Thyroid gland (tissue), 4 donors: ENCODE measurements around the gene ZBTB7C. TPM values are rescaled to one million over a fixed set of nuclear protein-coding genes. Genes with fewer than 3 reads are reported as not detected.

Experiments used
- DNase-seq, 2 donors: peaks; one replicate each; pipeline ENCODE4 v3.0.0-alpha.2; 2019
- H3K27ac ChIP-seq, 3 donors: fragments of 200-600 bp; sonication (generic); 1 replicate in 2 of 3; 2 replicates in 1 of 3; pipeline ENCODE4 v1.5.1; 2016 to 2019; ENCODE audit warnings: mild to moderate bottlenecking in 1 of 3, moderate library complexity in 1 of 3
- H3K27me3 ChIP-seq: fragments of 200-600 bp; sonication (generic); one replicate; pipeline ENCODE4 v1.5.1; 2019
- H3K36me3 ChIP-seq, 2 donors: fragments of 200-600 bp; sonication (generic); one replicate each; pipeline ENCODE4 v1.5.1; 2016 to 2019
- H3K4me1 ChIP-seq, 2 donors: fragments of 200-600 bp; sonication (generic); one replicate each; pipeline ENCODE4 v1.5.1; 2017 to 2019
- H3K4me3 ChIP-seq, 3 donors: fragments of 200-600 bp; sonication (generic); replicated peaks in 1 of 3; 1 replicate in 2 of 3; 2 replicates in 1 of 3; pipeline ENCODE4 v1.5.1; 2016; ENCODE audit warnings: mild to moderate bottlenecking in 1 of 3
- H3K9me3 ChIP-seq: fragments of 200-600 bp; sonication (generic); one replicate; pipeline ENCODE4 v1.5.1; 2017
- POLR2A ChIP-seq, 2 donors: fragments of 450-650 bp; IDR thresholded peaks; one replicate each; pipeline ENCODE4 v1.6.1; 2017; ENCODE audit warnings: antibody characterized with exemption in 2 of 2, mild to moderate bottlenecking in 2 of 2, moderate library complexity in 1 of 2
- whole genome bisulfite sequencing, 2 donors: methylation state at CpG; one replicate each; pipeline ENCODE4 v1.1.5; 2017; 5-methylcytosine and 5-hydroxymethylcytosine counted together
- intact Hi-C: fragments of 100-400 bp; cut with DNase I; formaldehyde crosslinking; loops from one replicate; pipeline ENCODE4 v1.15.1; 2023
- total RNA-seq, 4 donors: library from RNA; depleted of rRNA; stranded (reverse); fragments of >200 nt; gene quantifications; one replicate each; pipeline ENCODE4 v1.2.3, GENCODE V29; 2016
- TF ChIP-seq, protein P1 (sequence below), 6 experiments: fragments of 200-600 bp in 3 of 6; fragments of 450-650 bp in 3 of 6; sonication (generic) in 3 of 6; IDR thresholded peaks; one replicate each; pipeline ENCODE4 v1.5.1; 2016 to 2019; ENCODE audit warnings: antibody characterized with exemption in 6 of 6, mild to moderate bottlenecking in 2 of 6, inconsistent platforms in 1 of 6, moderate library complexity in 1 of 6

ZBTB7C gene
- total RNA-seq, 4 donors from 2014 or later, result 41.7 to 66.7 (median 49.5) TPM

DNA sequence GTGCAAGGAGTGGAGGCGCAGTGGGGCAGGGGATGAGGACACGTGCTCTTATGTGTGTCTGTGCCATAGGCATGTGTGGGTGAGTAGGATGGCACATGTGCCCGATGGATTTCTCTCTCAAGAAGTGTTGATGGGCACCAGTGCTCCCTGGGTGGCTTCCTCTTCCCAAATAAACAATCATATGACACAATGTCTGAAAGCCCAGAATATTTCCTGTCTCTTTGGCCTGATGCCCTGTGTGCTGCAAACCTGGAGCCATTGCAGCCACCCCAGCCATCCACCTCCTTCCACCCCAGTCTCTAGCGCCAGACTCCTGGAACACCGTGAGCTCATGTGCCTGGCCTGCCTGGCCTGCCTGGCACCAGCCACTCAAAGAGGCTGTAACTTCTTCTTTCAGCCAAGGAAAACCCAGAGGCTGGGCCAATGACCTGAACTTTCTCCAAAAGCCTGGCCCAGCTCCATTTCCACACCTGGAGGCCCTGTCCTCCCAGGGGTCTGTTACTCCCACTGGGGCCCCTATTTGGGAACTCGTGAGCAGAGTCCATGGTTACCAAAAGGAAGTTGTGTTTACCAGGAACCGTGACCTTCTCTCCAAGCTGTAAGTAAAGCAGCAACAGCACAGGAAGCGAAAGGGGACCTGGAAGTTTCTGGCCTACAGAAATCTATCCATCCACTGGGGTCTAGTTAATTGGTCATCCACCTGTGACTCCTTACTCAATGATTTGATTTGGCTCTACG lies 9.5 kb upstream of the ZBTB7C start:
- TF ChIP-seq, protein P1, sequence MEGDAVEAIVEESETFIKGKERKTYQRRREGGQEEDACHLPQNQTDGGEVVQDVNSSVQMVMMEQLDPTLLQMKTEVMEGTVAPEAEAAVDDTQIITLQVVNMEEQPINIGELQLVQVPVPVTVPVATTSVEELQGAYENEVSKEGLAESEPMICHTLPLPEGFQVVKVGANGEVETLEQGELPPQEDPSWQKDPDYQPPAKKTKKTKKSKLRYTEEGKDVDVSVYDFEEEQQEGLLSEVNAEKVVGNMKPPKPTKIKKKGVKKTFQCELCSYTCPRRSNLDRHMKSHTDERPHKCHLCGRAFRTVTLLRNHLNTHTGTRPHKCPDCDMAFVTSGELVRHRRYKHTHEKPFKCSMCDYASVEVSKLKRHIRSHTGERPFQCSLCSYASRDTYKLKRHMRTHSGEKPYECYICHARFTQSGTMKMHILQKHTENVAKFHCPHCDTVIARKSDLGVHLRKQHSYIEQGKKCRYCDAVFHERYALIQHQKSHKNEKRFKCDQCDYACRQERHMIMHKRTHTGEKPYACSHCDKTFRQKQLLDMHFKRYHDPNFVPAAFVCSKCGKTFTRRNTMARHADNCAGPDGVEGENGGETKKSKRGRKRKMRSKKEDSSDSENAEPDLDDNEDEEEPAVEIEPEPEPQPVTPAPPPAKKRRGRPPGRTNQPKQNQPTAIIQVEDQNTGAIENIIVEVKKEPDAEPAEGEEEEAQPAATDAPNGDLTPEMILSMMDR (IDR thresholded peaks at IDR 0.05), result no peak
- no peak for TF ChIP-seq POLR2A (IDR thresholded peaks at IDR 0.05)
- H3K27me3 ChIP-seq, result no peaks in the 10 kb centered on the region

DNA sequence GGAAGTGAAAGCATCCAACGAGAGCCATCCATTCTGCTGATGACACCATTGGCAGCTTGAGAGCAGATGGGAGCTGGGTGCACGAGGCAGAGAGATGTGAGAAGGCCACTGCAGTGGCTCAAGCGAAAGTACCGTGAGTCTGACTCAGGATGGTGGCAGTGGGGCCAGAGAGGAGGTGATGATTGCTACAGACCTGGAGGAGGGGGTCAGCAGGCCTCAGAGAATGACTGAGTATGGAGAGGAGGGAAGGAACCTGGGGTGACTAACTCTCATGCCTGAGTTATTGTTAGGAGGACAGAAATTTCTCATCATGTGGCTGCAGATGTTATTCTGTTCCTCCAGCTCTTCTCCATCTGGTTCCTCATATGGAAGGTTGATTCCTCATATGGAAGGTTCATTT lies 8.8 kb upstream of the ZBTB7C start:
- intact Hi-C loops, result loop anchor here (5.0 kb wide), 1 partner anchor 381 kb away; no protein-coding TSS in a partner anchor
- peaks cover 0 to 9% of the 10 kb centered on the region in 2 donors for H3K4me1 ChIP-seq
- H3K27me3 ChIP-seq, result no peaks in the 10 kb centered on the region
- H3K27ac ChIP-seq, result no peak overlapping the region
- 88% methylated on average over 4 of the region's 4 CpGs for WGBS, 2 donors
- no peaks in the 10 kb centered on the region for H3K9me3 ChIP-seq
- no peaks in the 10 kb centered on the region for H3K36me3 ChIP-seq
- H3K4me3 ChIP-seq, result no peak overlapping the region
- TF ChIP-seq POLR2A (IDR thresholded peaks at IDR 0.05), result no peak
- TF ChIP-seq, protein P1 (IDR thresholded peaks at IDR 0.05), result no peak
- no peak for DNase-seq

More for the DNA sequence above, 9.5 kb upstream of the ZBTB7C start:
- no peaks in the 10 kb centered on the region for H3K9me3 ChIP-seq
- peak; percentile 38 to 39 for DNase-seq
- no peaks in the 10 kb centered on the region for H3K36me3 ChIP-seq
- 70 to 71% methylated on average over 8 to 9 of the region's 9 CpGs for WGBS, 2 donors
- no peak overlapping the region for H3K27ac ChIP-seq
- intact Hi-C loops, result loop anchor here (5.0 kb wide), 1 partner anchor 381 kb away; no protein-coding TSS in a partner anchor
- H3K4me1 ChIP-seq, result peaks cover 0 to 11% of the 10 kb centered on the region in 2 donors
- H3K4me3 ChIP-seq, result no peak overlapping the region

DNA sequence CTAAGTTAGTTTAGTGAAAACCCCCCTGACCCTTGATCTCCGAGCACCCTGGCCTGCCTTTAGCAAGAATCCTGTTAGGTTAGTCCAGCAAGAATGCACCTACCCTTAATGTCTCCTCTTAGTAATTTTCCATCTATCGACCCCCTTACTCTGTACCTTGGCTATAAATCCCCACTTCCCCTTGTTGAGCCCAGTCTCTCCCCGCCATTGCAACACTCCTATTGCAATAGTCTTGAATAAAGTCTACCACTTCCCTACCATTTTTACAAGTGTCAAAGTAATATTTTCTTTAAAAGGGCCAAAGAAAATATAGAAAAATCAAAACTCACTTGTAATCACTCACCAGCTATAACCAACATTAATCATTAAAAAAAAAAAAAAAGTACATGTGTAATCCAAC lies 4.2 kb upstream of the ZBTB7C start:
- no peak for TF ChIP-seq POLR2A (IDR thresholded peaks at IDR 0.05)
- TF ChIP-seq, protein P1 (IDR thresholded peaks at IDR 0.05), result no peak
- intact Hi-C loops, result no loop called here
- H3K27me3 ChIP-seq, result no peaks in the 10 kb centered on the region
- H3K4me1 ChIP-seq, result peaks cover 0 to 7% of the 10 kb centered on the region in 2 donors
- H3K4me3 ChIP-seq, result no peak overlapping the region
- WGBS, 2 donors, result 96 to 97% methylated on average over 3 of the region's 3 CpGs
- H3K9me3 ChIP-seq, result no peaks in the 10 kb centered on the region
- no peaks in the 10 kb centered on the region for H3K36me3 ChIP-seq
- no peak for DNase-seq
- H3K27ac ChIP-seq, result no peak overlapping the region

DNA sequence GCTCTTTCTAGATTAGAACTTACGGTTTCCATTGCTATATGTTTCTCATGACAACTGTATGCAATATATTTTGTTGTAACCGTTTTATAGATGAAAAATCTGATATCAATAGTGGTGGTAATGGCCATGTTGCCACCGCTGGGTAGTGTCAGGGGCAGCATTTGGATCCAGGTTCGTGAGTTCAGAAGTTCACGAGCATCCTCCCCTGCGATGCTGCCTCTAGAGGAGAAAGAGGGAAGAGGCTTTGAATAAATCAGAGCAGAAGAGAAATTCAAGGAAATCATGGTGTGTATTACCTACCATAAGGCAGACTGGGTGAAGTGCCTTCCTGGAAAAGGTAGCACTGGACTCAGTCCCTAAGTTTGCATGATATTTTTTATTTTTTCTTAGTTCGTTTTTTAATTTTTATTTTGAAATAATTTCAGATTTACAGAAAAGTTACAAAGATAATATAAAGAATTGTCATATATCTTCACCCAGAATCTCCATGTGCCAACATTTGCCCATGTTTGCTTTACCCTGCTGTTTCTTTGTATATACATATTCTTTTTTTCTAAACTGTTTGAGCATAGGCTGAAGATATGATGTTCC lies 3.3 kb upstream of the ZBTB7C start:
- Histone ChIP-seq H3K36me3 (no peaks in the 10 kb centered on the region), H3K27me3 (no peaks in the 10 kb centered on the region), H3K4me1 (peaks cover 2 to 7% of the 10 kb centered on the region in 2 donors), H3K9me3 (no peaks in the 10 kb centered on the region), H3K27ac (no peak overlapping the region), H3K4me3 (no peak overlapping the region)
- intact Hi-C loops, result no loop called here
- WGBS, 2 donors, result 19% methylated on average over 7 of the region's 7 CpGs
- peak in 1 of 2 donors; percentile 40 for DNase-seq
- TF ChIP-seq POLR2A (IDR thresholded peaks at IDR 0.05), result no peak
- TF ChIP-seq, protein P1 (IDR thresholded peaks at IDR 0.05), result peak; percentile 51 to 88 (median 66)
